Activated CD4-positive, alpha-beta T cell treated with anti-CD3 and anti-CD28 coated beads for 36 hours (primary cell): ENCODE results near the gene FSTL4. TPM values are rescaled to one million over a fixed set of nuclear protein-coding genes. Genes with fewer than 3 reads are reported as not detected.

Experiments
- ATAC-seq: fragments of 200-7000 bp; cut with Tn5 transposase; one replicate; pipeline ENCODE4 v1.10.0; 2021; ENCODE audit warnings: mild to moderate bottlenecking, moderate library complexity
- CTCF ChIA-PET: fragments of 350-600 bp; sonication (Branson Sonifier 250); formaldehyde crosslinking; loops from one replicate; lab custom pipeline; 2021; ENCODE audit warnings: antibody characterized with exemption; lab: Charles Lee
- POLR2A ChIA-PET: fragments of 350-600 bp; sonication (Branson Sonifier 250); formaldehyde crosslinking; loops from one replicate; lab custom pipeline; 2021; ENCODE audit warnings: antibody characterized with exemption, inconsistent platforms; lab: Charles Lee
- DNase-seq: peaks from one replicate; pipeline ENCODE4 v3.0.0-alpha.2; 2020
- H3K27ac Mint-ChIP-seq: one replicate; pipeline ENCODE4 v1.8.0; 2021; ENCODE audit warnings: mixed read lengths
- H3K27me3 Mint-ChIP-seq: one replicate; pipeline ENCODE4 v1.8.0; 2021; ENCODE audit warnings: mixed read lengths
- H3K36me3 Mint-ChIP-seq: one replicate; pipeline ENCODE4 v1.8.0; 2021; ENCODE audit warnings: low read depth, mixed read lengths
- H3K4me1 Mint-ChIP-seq: one replicate; pipeline ENCODE4 v1.8.0; 2021; ENCODE audit warnings: mixed read lengths
- H3K4me3 Mint-ChIP-seq: one replicate; pipeline ENCODE4 v1.8.0; 2021; ENCODE audit warnings: mild to moderate bottlenecking, moderate library complexity, mixed read lengths
- H3K9me3 Mint-ChIP-seq: one replicate; pipeline ENCODE4 v1.8.0; 2021; ENCODE audit warnings: low read depth, mixed read lengths
- intact Hi-C, 2 experiments: fragments of 100-400 bp; cut with DNase I in 1 of 2; cut with micrococcal nuclease in 1 of 2; formaldehyde crosslinking; loops; one replicate each; pipeline versions ENCODE4 v1.14.2 to v1.15.1; 2022 to 2024; cut with DNase I, micrococcal nuclease
- total RNA-seq, 2 experiments: library from RNA; stranded (reverse); gene quantifications; one replicate each; pipeline ENCODE4 v1.2.3, GENCODE V29; 2021

Gene FSTL4
- total RNA-seq, 2 experiments from 2014 or later, result not detected

DNA sequence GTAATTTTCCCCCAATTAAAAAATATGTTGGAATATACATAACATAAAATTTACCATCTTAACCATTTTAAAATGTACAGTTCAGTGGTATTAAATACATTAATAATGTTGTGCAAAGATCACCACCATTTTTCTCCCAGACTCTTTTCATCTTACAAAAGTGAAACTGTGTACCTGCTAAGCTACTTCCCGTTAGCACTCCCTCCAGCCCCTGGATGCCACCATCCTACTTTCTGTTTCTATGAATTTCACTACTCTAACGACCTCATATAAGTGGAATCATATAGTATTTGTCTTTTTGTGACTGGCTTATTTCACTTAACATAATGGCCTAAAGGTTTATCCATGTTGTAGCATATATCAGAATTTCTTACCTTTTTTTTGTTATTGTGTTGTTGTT is 447.6 kb downstream of the FSTL4 start:
- DNase-seq (peak; percentile 14), ATAC-seq (no peak)
- Mint-ChIP-seq H3K27me3 (no peaks in the 10 kb centered on the region), H3K36me3 (peaks cover 6% of the 10 kb centered on the region), H3K4me1 (peaks cover 16% of the 10 kb centered on the region), H3K4me3 (no peak overlapping the region), H3K27ac (no peak overlapping the region), H3K9me3 (peaks cover 7% of the 10 kb centered on the region)
- POLR2A ChIA-PET, result no interaction called here
- intact Hi-C loops, result no loop called here
- CTCF ChIA-PET, result interaction anchor here (0.7 kb wide), 1 partner anchor 60 kb away, joined by 3 read pairs; no protein-coding TSS in a partner anchor

DNA sequence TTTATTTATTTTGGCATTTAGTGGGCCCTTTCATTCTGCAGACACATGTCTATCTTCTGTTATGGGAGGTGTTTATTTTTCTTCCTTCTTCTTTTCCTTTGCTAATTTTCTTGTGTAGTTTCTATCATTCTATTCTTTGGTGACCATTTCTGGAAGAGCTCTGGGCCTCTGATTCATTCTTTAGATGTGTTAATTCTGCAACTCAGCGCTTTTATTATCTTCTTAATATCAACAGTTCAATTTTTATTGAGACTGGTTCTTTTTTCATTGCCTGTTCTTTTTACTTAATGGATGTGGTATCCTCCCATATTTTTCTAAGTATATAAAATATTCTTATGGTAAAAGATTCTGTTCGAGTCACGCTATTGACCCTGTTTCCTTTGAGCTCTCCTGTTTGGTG is 448.5 kb downstream of the FSTL4 start:
- CTCF ChIA-PET, result interaction anchor here (0.6 kb wide), 1 partner anchor 137 kb away, joined by 4 read pairs; no protein-coding TSS in a partner anchor

DNA sequence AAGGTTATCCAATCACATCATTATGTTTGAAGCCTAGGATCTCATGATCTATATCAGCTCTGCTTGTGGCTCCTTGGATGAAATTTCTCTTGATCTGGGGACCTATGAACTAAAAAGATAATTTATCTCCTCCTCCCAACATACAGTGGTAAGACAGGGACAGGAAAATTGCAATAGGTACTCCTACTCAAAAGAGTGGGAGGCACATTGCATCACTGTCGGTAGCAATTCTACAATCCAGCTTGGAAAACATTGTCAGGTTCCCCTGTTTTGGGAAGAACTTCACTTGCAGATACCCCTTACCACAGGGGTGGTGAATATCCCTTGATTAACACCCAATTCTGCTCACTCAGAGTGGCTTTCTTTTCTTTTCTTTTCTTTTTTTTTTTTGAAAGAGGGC is 452.8 kb downstream of the FSTL4 start:
- H3K27ac Mint-ChIP-seq, result no peak overlapping the region
- POLR2A ChIA-PET, result no interaction called here

More for the DNA sequence above, 448.5 kb downstream of the FSTL4 start:
- ATAC-seq, result no peak
- no peak overlapping the region for H3K4me3 Mint-ChIP-seq
- peaks cover 2% of the 10 kb centered on the region for H3K36me3 Mint-ChIP-seq
- intact Hi-C loops, result no loop called here
- DNase-seq, result no peak
- H3K27me3 Mint-ChIP-seq, result no peaks in the 10 kb centered on the region
- peaks cover 3% of the 10 kb centered on the region for H3K9me3 Mint-ChIP-seq
- H3K4me1 Mint-ChIP-seq, result peaks cover 13% of the 10 kb centered on the region
- no peak overlapping the region for H3K27ac Mint-ChIP-seq
- POLR2A ChIA-PET, result interaction anchor here (0.6 kb wide), 1 partner anchor 34 kb away, joined by 4 read pairs; no protein-coding TSS in a partner anchor

DNA sequence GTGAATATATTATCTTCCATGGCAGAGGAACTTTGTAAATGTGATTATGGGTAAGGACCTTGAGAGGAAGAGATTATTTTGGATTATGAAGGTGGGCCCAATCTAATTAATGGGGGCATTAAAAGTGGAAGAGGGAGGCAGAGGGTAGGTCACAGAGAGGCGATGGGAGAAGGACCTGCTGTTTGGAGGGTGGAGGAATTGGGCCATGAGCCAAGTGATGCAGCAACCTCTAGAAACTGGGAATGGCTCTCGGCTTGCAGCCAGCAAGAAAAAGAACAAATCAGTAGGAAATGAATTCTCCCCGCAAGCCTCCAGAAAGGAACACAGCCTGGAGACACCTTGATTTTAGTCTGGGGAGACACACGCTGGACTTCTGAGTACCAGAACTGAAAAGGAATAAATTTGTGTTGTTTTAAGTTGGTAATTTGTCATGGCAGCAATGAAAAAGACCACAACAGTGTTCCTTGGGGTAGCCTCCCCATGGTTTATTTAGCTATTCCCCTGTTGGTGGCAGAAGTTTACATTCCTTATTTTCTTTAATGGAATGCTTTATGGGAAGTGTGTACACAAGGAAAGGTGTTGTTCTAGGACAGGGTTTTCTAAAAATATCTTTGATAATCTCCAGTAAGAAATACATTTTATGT is 456.9 kb downstream of the FSTL4 start:
- H3K9me3 Mint-ChIP-seq, result no peaks in the 10 kb centered on the region
- H3K27ac Mint-ChIP-seq, result no peak overlapping the region
- POLR2A ChIA-PET, result no interaction called here
- H3K4me1 Mint-ChIP-seq, result peaks cover 5% of the 10 kb centered on the region
- H3K4me3 Mint-ChIP-seq, result no peak overlapping the region
- DNase-seq, result no peak
- no peaks in the 10 kb centered on the region for H3K36me3 Mint-ChIP-seq
- CTCF ChIA-PET, result no interaction called here
- intact Hi-C loops, result no loop called here
- no peak for ATAC-seq
- H3K27me3 Mint-ChIP-seq, result no peaks in the 10 kb centered on the region

More for the DNA sequence above, 452.8 kb downstream of the FSTL4 start:
- Mint-ChIP-seq H3K9me3 (no peaks in the 10 kb centered on the region), H3K4me3 (no peak overlapping the region), H3K4me1 (peaks cover 8% of the 10 kb centered on the region), H3K36me3 (no peaks in the 10 kb centered on the region), H3K27me3 (no peaks in the 10 kb centered on the region)
- CTCF ChIA-PET, result interaction anchor here (0.5 to 0.6 kb wide), 2 partner anchors 35 to 276 kb away, joined by 3 read pairs; no protein-coding TSS in a partner anchor
- DNase-seq, result no peak
- intact Hi-C loops, result no loop called here
- ATAC-seq, result no peak

DNA sequence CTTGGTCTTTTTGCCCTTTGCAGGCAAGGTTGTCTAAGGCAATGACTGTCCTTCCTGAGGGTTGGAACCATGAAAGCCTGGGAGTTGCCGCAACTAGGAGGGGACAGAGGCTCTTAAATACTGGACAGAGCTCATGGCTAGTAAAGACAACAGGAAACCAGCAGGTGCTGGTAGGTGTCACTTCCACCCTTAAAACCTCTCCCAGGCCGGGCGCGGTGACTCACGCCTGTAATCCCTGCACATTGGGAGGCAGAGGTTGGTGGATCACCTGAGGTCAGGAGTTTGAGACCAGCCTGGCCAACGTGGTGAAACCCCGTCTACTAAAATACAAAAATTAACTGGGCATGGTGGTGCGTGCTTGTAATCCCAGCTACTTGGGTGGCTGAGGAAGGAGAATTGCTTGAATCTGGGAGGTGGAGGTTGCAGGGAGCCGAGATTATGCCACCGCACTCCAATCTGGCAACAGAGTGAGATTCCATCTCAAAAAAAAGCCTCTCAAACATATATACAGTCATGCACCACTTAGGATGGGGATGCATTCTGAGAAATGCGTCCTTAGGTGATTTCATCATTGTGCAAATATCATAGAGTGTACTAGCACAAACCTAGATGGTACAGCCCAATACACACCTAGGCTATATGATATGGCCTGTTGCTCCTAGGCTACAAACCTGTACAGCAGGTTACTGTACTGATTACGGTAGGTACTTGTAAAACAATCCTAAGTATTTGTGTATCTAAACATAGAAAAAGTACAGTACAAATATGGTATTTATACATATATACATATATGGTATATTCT is 457.9 kb downstream of the FSTL4 start:
- no peak overlapping the region for H3K4me3 Mint-ChIP-seq
- DNase-seq, result no peak
- ATAC-seq, result no peak
- H3K4me1 Mint-ChIP-seq, result no peaks in the 10 kb centered on the region
- ChIA-PET CTCF (no interaction called here), POLR2A (no interaction called here)
- H3K27me3 Mint-ChIP-seq, result no peaks in the 10 kb centered on the region
- no peaks in the 10 kb centered on the region for H3K9me3 Mint-ChIP-seq
- intact Hi-C loops, result no loop called here
- no peaks in the 10 kb centered on the region for H3K36me3 Mint-ChIP-seq
- H3K27ac Mint-ChIP-seq, result no peak overlapping the region

DNA sequence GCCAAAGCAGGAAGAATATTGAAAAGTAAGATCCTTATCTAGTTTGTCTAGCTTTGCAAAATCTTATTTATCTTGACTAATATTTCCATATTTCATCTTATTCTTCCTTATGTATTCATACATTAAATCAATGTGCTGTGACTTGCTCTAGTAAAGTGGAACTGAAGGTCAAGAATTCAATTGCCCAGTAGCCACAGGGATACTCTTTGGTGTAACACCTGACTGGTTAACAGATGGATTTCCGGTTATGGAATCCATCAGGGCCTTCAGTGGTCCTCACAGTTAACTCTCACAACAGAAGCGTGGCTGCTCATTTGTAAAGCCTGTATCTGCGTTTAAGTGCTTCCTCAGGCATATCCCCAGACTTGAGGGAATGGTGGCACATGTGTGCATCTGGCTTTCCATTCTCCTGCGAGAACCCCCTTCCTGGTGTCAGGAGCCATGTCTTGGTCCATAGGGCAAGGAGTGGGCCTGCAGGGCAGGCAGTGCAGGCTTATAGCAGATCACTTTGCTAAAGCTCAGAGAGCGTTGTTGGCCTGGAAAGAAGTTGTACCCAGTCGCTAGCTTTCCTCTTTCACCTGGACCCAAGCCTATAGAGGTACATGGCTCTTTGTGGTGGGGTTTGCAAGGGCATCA is 461.3 kb downstream of the FSTL4 start:
- Mint-ChIP-seq H3K36me3 (no peaks in the 10 kb centered on the region), H3K27me3 (no peaks in the 10 kb centered on the region), H3K9me3 (no peaks in the 10 kb centered on the region), H3K4me3 (no peak overlapping the region), H3K4me1 (peaks cover 17% of the 10 kb centered on the region), H3K27ac (no peak overlapping the region)
- CTCF ChIA-PET, result interaction anchor here (0.7 kb wide), 2 partner anchors 63 to 1137 kb away, joined by 3 to 4 read pairs; no protein-coding TSS in a partner anchor
- ATAC-seq (no peak), DNase-seq (no peak)
- POLR2A ChIA-PET, result no interaction called here
- intact Hi-C loops, result no loop called here

DNA sequence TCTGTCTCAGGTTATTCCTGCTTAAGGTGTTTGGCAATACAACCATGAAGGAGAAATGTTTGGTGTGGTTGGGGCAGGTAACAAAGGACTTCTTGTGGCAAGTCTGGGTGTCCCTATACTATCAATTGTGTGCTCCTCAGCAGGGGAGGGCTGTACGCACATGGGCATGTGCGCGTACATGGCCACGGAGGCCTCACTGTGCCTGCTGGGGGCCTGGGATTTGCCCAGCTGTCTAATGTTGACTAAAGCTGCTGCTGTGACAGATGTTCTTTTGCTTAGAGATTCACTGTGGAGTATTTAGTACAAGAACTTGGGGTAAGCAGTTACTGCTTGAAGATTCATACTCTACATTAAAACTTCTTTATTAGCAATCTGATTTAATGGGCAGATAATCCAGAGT is 463.0 kb downstream of the FSTL4 start:
- Mint-ChIP-seq H3K27ac (no peak overlapping the region), H3K9me3 (no peaks in the 10 kb centered on the region), H3K4me1 (peaks cover 19% of the 10 kb centered on the region), H3K27me3 (no peaks in the 10 kb centered on the region), H3K4me3 (no peak overlapping the region), H3K36me3 (no peaks in the 10 kb centered on the region)
- ChIA-PET POLR2A (no interaction called here), CTCF (interaction anchor here (1.0 kb wide), 1 partner anchor 274 kb away, joined by 3 read pairs; no protein-coding TSS in a partner anchor)
- DNase-seq (no peak), ATAC-seq (no peak)
- intact Hi-C loops, result no loop called here

DNA sequence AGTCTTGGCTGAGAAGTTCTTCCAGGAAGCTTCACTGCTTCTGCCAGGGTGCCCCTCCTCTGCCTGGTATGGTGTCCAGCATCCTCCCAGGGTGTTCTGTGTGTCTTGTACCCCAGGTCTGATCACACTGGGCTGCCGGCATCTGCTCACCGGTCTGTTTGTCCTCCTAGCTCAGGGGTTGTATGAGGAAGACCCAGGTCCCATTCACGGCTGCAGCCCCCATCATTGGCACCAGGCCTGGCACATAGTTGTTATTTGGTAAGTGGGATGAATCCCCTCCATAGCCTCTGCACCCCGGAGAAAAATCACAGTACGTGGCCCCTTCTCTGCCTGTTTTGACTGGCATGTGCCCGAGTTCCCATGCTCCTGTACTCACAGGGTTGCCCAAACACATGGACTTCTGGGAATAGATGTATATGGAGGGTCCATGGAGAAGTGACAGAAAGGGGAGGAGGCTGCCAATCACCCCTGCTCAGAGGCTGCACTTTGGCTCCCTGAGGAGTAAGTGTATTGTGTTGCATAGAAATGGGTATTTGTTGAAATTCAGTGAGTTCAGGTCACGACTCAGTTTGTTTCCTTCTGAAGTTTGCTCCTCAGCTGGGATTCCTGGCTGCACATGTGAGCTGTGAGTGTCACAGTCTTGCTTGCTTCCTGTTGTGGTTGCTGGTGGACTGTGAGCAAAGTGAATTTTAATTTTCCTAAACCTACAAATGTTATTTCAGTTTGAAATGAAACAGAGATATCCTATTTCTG is 464.4 kb downstream of the FSTL4 start:
- Mint-ChIP-seq H3K27me3 (no peaks in the 10 kb centered on the region), H3K4me3 (no peak overlapping the region), H3K4me1 (peaks cover 19% of the 10 kb centered on the region), H3K9me3 (peaks cover 4% of the 10 kb centered on the region), H3K36me3 (no peaks in the 10 kb centered on the region), H3K27ac (peak overlapping the region; percentile 26)
- ATAC-seq, result no peak
- intact Hi-C loops, result no loop called here
- POLR2A ChIA-PET, result no interaction called here
- DNase-seq, result peak; percentile 7
- CTCF ChIA-PET, result no interaction called here

DNA sequence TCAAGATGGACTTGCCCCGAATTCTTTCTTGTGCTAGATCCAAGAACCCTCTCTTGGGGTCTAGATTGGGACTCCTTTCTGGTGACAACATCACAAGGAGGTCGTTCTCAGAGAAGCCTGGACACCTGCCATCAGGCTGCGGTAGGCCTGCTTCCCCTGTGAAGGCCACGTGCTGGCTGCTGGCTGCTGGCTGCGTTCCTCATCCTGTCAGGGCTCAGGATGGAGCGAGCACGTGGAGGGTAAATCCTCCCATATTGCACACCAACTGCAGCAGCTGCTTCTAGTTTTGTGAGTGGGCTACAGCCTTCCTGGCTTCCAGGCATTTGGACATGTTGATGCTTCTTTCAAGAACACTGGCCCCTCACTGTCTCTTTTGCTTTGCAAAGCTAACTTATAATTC is 464.9 kb downstream of the FSTL4 start:
- ChIA-PET POLR2A (no interaction called here), CTCF (no interaction called here)
- intact Hi-C loops, result no loop called here
- Mint-ChIP-seq H3K9me3 (peaks cover 4% of the 10 kb centered on the region), H3K36me3 (no peaks in the 10 kb centered on the region), H3K4me1 (peaks cover 19% of the 10 kb centered on the region), H3K27ac (no peak overlapping the region), H3K27me3 (no peaks in the 10 kb centered on the region), H3K4me3 (no peak overlapping the region)
- ATAC-seq, result no peak
- DNase-seq, result peak; percentile 16
